ENCODE measurements around the gene TMEM272.

GRCh38 chr13:51771418-51772104, 73.4 kb downstream of the TMEM272 start:
- no peak for TF ChIP-seq CTCF (IDR thresholded peaks at IDR 0.05)
- TF ChIP-seq EZH2 (IDR thresholded peaks at IDR 0.05; ENCODE audit: borderline replicate concordance, insufficient read depth, low read depth, low read length, poor library complexity, severe bottlenecking), result no peak
